GM13976 (cell line): ENCODE measurements around the gene CUEDC1.

Experiments
- DNase-seq: peaks from one replicate; pipeline ENCODE4 v3.0.0; 2012; ENCODE audit warnings: low spot score
- in situ Hi-C: fragments of 300-500 bp; cut with MboI; formaldehyde crosslinking; loops from one replicate; pipeline ENCODE4 v1.12.0; 2022; ENCODE audit warnings: low sequenced_read_pairs, mixed read lengths, inconsistent platforms; ENCODE audit not compliant: unreplicated experiment
- TF ChIP-seq, protein P1 (sequence below): IDR thresholded peaks from 2 replicates; pipeline ENCODE4 v1.5.1; 2012; ENCODE audit warnings: borderline replicate concordance, mild to moderate bottlenecking; ENCODE audit not compliant: insufficient read depth; ENCODE audit errors: extremely low read depth, missing control alignments, control extremely low read depth

CUEDC1 gene

DNA sequence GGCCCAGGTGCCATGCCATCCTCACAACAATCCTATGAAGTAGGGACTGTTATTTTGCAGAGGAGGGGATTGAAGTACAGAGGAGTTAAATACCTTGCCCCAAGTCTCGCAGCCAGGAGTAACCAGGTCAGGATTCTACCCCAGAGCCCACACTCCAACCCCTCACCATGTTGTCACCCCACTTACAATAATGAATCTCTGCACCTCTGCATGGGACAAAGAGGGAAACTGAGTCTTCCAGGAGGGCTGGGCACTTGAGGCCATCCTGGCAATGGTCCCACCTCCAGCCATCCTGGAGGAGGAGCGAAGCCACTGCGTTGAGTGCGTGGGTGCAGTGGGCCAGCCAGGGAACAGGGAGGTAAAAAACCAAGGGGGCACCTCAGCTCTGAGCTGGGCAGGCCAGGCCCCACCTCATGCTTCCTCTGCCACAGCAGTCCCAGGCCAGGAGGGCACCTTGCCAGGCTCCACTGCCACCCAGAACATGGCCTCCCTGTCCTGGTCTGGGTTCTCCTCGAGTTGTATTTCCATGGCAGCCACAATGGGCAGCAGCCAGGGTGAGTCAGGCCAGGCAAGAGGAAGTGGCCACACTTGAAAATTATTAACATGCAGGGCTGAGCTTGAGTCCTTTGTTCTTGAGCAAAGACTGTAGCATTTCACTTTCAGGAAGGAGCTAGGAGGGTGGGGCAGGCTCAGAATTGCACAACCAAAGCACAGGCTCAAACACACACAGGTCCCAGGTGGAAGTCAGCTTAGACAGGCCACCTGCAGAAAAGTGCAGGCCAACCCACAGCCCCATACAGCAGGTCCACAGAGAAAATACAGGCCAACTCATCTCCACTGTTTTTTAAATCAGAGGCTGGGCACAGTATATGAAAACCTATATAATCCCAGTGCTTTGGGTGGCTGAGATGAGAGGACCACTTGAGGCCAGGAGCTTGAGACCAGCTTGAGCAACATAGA, 52.1 kb downstream of the CUEDC1 start:
- DNase-seq: peak; percentile 86

DNA sequence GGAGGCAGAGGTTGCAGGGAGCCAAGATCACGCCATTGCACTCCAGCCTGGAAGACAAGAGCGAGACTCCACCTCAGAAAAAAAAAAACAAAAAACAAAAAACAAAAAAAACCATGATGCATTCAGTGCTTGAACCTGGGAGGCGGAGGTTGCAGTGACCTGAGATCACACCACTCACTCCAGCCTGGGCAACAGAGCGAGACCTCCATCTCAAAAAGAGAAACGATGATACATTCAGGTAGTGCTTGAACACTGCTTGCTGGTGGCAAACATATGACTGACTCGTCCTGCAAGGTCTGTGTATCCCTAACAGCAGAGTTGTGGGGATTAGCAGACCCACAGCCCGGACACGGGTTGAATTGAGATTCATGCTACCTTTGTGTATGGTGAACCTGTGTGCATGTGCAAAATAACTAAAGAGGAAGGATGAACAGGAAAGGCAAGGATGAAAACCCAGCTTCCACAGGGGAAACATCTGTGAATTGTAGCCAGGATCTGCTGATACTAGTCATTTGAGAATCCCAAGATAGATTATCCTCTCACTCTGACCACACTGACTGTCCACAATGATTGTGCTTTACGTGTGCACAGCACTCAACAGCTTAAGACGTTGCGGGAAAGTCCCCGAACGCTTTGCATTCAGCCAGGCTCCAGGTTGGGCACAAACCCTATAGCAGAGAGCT, 53.0 kb downstream of the CUEDC1 start:
- peak; percentile 76 for DNase-seq
- TF ChIP-seq, protein P1, sequence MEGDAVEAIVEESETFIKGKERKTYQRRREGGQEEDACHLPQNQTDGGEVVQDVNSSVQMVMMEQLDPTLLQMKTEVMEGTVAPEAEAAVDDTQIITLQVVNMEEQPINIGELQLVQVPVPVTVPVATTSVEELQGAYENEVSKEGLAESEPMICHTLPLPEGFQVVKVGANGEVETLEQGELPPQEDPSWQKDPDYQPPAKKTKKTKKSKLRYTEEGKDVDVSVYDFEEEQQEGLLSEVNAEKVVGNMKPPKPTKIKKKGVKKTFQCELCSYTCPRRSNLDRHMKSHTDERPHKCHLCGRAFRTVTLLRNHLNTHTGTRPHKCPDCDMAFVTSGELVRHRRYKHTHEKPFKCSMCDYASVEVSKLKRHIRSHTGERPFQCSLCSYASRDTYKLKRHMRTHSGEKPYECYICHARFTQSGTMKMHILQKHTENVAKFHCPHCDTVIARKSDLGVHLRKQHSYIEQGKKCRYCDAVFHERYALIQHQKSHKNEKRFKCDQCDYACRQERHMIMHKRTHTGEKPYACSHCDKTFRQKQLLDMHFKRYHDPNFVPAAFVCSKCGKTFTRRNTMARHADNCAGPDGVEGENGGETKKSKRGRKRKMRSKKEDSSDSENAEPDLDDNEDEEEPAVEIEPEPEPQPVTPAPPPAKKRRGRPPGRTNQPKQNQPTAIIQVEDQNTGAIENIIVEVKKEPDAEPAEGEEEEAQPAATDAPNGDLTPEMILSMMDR: no peak
- in situ Hi-C loops: no loop called here

More for the DNA sequence above, 52.1 kb downstream of the CUEDC1 start:
- TF ChIP-seq, protein P1: no peak
- in situ Hi-C loops: no loop called here

DNA sequence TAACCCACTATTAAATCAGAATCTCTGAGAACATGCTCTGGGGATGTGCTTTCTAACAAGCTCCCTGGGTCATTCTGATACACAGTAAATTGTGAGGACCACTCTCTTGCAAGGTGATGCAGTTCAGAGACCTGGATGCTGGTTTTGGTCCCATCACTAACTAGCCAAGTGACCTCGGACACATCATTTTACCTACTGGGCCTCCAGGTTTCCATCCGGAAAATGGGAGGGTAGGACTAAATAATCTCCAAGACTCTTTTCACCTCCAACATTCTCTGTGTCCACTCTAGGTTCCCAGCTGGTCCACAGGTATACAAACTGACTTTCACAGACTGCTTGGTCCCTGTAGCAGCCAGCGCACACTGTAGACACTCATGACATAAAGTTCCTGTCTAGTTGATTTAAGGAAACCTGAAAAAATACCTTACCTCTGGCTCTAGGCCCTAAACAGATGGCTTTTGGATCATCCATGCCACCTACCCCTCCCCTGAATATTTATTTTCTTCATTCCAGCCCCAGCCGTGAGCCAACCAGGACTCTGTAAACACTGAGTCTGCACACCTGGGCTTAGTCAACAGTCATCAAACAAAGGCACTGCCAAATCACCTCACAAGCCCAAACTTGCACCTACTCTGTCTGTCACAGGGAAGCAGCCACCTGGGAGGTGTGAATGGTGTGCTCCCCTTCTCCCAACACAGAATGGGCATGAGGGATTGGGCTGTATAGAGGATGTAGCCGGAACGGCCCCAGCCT, 54.0 kb downstream of the CUEDC1 start:
- in situ Hi-C loops: no loop called here
- no peak for DNase-seq

GRCh38 chr17:57899822-57900221, 55.4 kb downstream of the CUEDC1 start:
- TF ChIP-seq, protein P1: no peak
- in situ Hi-C loops: no loop called here
- no peak for DNase-seq

More for the DNA sequence above, 54.0 kb downstream of the CUEDC1 start:
- TF ChIP-seq, protein P1: no peak

GRCh38 chr17:57899391-57899790, 55.8 kb downstream of the CUEDC1 start:
- TF ChIP-seq, protein P1: no peak
- no peak for DNase-seq
- in situ Hi-C loops: no loop called here

GRCh38 chr17:57898487-57899311, 56.5 kb downstream of the CUEDC1 start:
- no peak for DNase-seq
- TF ChIP-seq, protein P1: no peak
- in situ Hi-C loops: no loop called here
